H1 (cell line): ENCODE measurements around the gene LMAN1L. TPM values are rescaled to one million over a fixed set of nuclear protein-coding genes. Genes with fewer than 3 reads are reported as not detected.

Experiments used
- CTCF ChIA-PET: fragments of 300-600 bp; sonication (Branson Sonifier 250); formaldehyde crosslinking; loops from one replicate; lab custom pipeline; 2021; ENCODE audit not compliant: partially characterized antibody; lab: Charles Lee
- POLR2A ChIA-PET: fragments of 300-600 bp; sonication (Branson Sonifier 250); formaldehyde crosslinking; loops from one replicate; lab custom pipeline; 2021; ENCODE audit warnings: inconsistent platforms; ENCODE audit not compliant: partially characterized antibody; lab: Charles Lee
- DNase-seq, 2 experiments: peaks; one replicate each; pipeline versions ENCODE4 v3.0.0 to v3.0.0-alpha.2; 2010 to 2022; ENCODE audit warnings: low spot score in 2 of 2, low read depth in 1 of 2, mixed read lengths in 1 of 2
- FAIRE-seq: peaks from 2 replicates; lab custom pipeline; 2011; peaks lifted over from hg19 to GRCh38; lab: Jason Lieb, UNC
- H2AFZ ChIP-seq: 2 replicates; pipeline ENCODE4 v1.8.1; 2012; ENCODE audit warnings: low read length, inconsistent platforms
- H2AK5ac ChIP-seq: 2 replicates; pipeline ENCODE4 v1.6.1; 2013; ENCODE audit warnings: low read depth, low read length
- H2BK120ac ChIP-seq: replicated peaks from 2 replicates; pipeline ENCODE3; 2013; ENCODE audit warnings: low read depth, low read length, inconsistent platforms
- H2BK12ac ChIP-seq: 2 replicates; pipeline ENCODE4 v1.6.1; 2013; ENCODE audit warnings: low read depth, low read length
- H2BK15ac ChIP-seq: 2 replicates; pipeline ENCODE4 v1.6.1; 2013; ENCODE audit warnings: low read length
- H2BK20ac ChIP-seq: 2 replicates; pipeline ENCODE4 v1.6.1; 2013; ENCODE audit warnings: low read length
- H2BK5ac ChIP-seq: 2 replicates; pipeline ENCODE4 v1.6.1; 2013; ENCODE audit warnings: low read depth, low read length
- H3K14ac ChIP-seq: 2 replicates; pipeline ENCODE4 v1.6.1; 2013; ENCODE audit warnings: inconsistent platforms; ENCODE audit not compliant: insufficient read length
- H3K18ac ChIP-seq: 2 replicates; pipeline ENCODE4 v1.6.1; 2013; ENCODE audit warnings: low read length; ENCODE audit errors: extremely low read depth
- H3K23ac ChIP-seq: 2 replicates; pipeline ENCODE4 v1.6.1; 2013; ENCODE audit warnings: inconsistent platforms; ENCODE audit not compliant: insufficient read length
- H3K23me2 ChIP-seq: 2 replicates; pipeline ENCODE4 v1.6.1; 2013; ENCODE audit warnings: low read depth, low read length
- H3K27ac ChIP-seq: 2 replicates; pipeline ENCODE4 v1.6.1; 2011; ENCODE audit warnings: low read depth, low read length, inconsistent platforms
- H3K27me3 ChIP-seq, 4 experiments: replicated peaks in 1 of 4; 1 replicate in 1 of 4; 2 replicates in 3 of 4; pipeline versions ENCODE4 v1.6.1 to v1.8.1; 2011 to 2013; ENCODE audit warnings: low read length in 3 of 4, mild to moderate bottlenecking in 3 of 4, inconsistent platforms in 2 of 4, mixed read lengths in 2 of 4, moderate library complexity in 1 of 4; ENCODE audit not compliant: control insufficient read depth in 3 of 4, insufficient read depth in 3 of 4; ENCODE audit errors: extremely low read depth in 1 of 4
- H3K36me3 ChIP-seq, 4 experiments: 2 replicates each; pipeline versions ENCODE4 v1.6.1 to v1.8.1; 2011 to 2013; ENCODE audit warnings: mild to moderate bottlenecking in 4 of 4, low read length in 3 of 4, moderate library complexity in 2 of 4, control low read depth in 1 of 4, inconsistent platforms in 1 of 4; ENCODE audit not compliant: insufficient read depth in 4 of 4, control insufficient read depth in 2 of 4
- H3K4ac ChIP-seq: replicated peaks from 2 replicates; pipeline ENCODE3; 2013; ENCODE audit warnings: low read length, low read depth, mixed read lengths, inconsistent platforms; ENCODE audit not compliant: insufficient read length
- H3K4me1 ChIP-seq, 4 experiments: replicated peaks in 1 of 4; 1 replicate in 1 of 4; 2 replicates in 3 of 4; pipeline versions ENCODE4 v1.6.1 to v1.8.1; 2011 to 2013; ENCODE audit warnings: low read length in 3 of 4, inconsistent platforms in 2 of 4, mixed read lengths in 1 of 4; ENCODE audit not compliant: insufficient read depth in 4 of 4, control insufficient read depth in 3 of 4
- H3K4me2 ChIP-seq, 2 experiments: 2 replicates each; pipeline versions ENCODE4 v1.6.1 to v1.8.1; 2011 to 2013; ENCODE audit warnings: low read depth in 2 of 2, low read length in 2 of 2, control low read depth in 1 of 2, inconsistent platforms in 1 of 2, mild to moderate bottlenecking in 1 of 2; ENCODE audit not compliant: insufficient read depth in 1 of 2
- H3K4me3 ChIP-seq, 4 experiments: fragments of 200-600, 300-600 bp in 1 of 4; sonication (generic), shearing (Covaris generic), sonication (Bioruptor Twin) in 1 of 4; 2 replicates each; pipeline versions ENCODE4 v1.5.1 to v1.8.1; 2011 to 2016; ENCODE audit warnings: low read length in 4 of 4, low read depth in 3 of 4, control low read depth in 2 of 4, inconsistent platforms in 2 of 4, mild to moderate bottlenecking in 2 of 4, mixed read lengths in 1 of 4, moderate library complexity in 1 of 4; ENCODE audit not compliant: insufficient read depth in 2 of 4; ENCODE audit errors: extremely low read depth in 1 of 4
- H3K56ac ChIP-seq: replicated peaks from 2 replicates; pipeline ENCODE3; 2013; ENCODE audit warnings: low read depth, mild to moderate bottlenecking, mixed read lengths, low read length, inconsistent platforms; ENCODE audit not compliant: insufficient read length
- H3K79me1 ChIP-seq: 2 replicates; pipeline ENCODE4 v1.6.1; 2013; ENCODE audit warnings: low read depth, low read length, control low read depth
- H3K79me2 ChIP-seq, 2 experiments: 2 replicates each; pipeline versions ENCODE4 v1.6.1 to v1.8.1; 2012 to 2013; ENCODE audit warnings: low read length in 2 of 2, mild to moderate bottlenecking in 2 of 2, inconsistent platforms in 1 of 2; ENCODE audit not compliant: insufficient read depth in 2 of 2, control insufficient read depth in 1 of 2
- H3K9ac ChIP-seq, 4 experiments: replicated peaks in 1 of 4; 1 replicate in 1 of 4; 2 replicates in 3 of 4; pipeline versions ENCODE4 v1.6.1 to v1.8.1; 2011 to 2013; ENCODE audit warnings: low read depth in 3 of 4, low read length in 3 of 4, control low read depth in 2 of 4, mild to moderate bottlenecking in 2 of 4, moderate library complexity in 2 of 4, inconsistent platforms in 1 of 4; ENCODE audit errors: extremely low read depth in 1 of 4
- H3K9me3 ChIP-seq, 2 experiments: 2 replicates each; pipeline versions ENCODE4 v1.6.1 to v1.8.1; 2012 to 2013; ENCODE audit warnings: mild to moderate bottlenecking in 2 of 2, moderate library complexity in 2 of 2, control low read depth in 1 of 2, inconsistent platforms in 1 of 2, low read depth in 1 of 2, low read length in 1 of 2, mixed read lengths in 1 of 2; ENCODE audit not compliant: insufficient read depth in 2 of 2
- H4K20me1 ChIP-seq, 2 experiments: replicated peaks in 1 of 2; 2 replicates each; pipeline versions ENCODE3 to v1.8.1; 2011 to 2013; ENCODE audit warnings: inconsistent platforms in 2 of 2, low read length in 2 of 2, mild to moderate bottlenecking in 1 of 2; ENCODE audit not compliant: insufficient read depth in 2 of 2, control insufficient read depth in 1 of 2
- H4K5ac ChIP-seq: 2 replicates; pipeline ENCODE4 v1.6.1; 2013; ENCODE audit warnings: low read length, low read depth, mixed read lengths, inconsistent platforms; ENCODE audit not compliant: insufficient read length
- H4K8ac ChIP-seq: 2 replicates; pipeline ENCODE4 v1.8.0; 2013; ENCODE audit warnings: mild to moderate bottlenecking, moderate library complexity, low read length, inconsistent platforms; ENCODE audit not compliant: insufficient read depth; ENCODE audit errors: extremely low read depth
- H4K91ac ChIP-seq: replicated peaks from 2 replicates; pipeline ENCODE3; 2013; ENCODE audit warnings: low read length, mixed read lengths, inconsistent platforms; ENCODE audit not compliant: insufficient read length
- CHD1 ChIP-seq: IDR thresholded peaks from 2 replicates; pipeline ENCODE4 v1.6.1; 2012; ENCODE audit warnings: low read depth, low read length, improper control_type of control experiment
- HDAC2 ChIP-seq, 2 experiments: fragments of 300-600 bp in 1 of 2; sonication (generic) in 1 of 2; IDR thresholded peaks; 2 replicates each; pipeline ENCODE4 v1.6.1; 2011 to 2012; ENCODE audit warnings: low read depth in 2 of 2, low read length in 2 of 2, mild to moderate bottlenecking in 2 of 2, moderate library complexity in 2 of 2, borderline replicate concordance in 1 of 2, inconsistent platforms in 1 of 2
- HDAC6 ChIP-seq: IDR thresholded peaks from one replicate; pipeline ENCODE4 v1.7.1; 2012; ENCODE audit warnings: low read depth, mild to moderate bottlenecking, inconsistent platforms, low read length, moderate library complexity
- JUN ChIP-seq: IDR thresholded peaks from 2 replicates; pipeline ENCODE4 v1.6.1; 2011; ENCODE audit warnings: low read depth, mild to moderate bottlenecking, improper control_type of control experiment, low read length
- NANOG ChIP-seq: IDR thresholded peaks from 2 replicates; pipeline ENCODE4 v1.6.1; 2011; ENCODE audit warnings: low read length, low read depth, mild to moderate bottlenecking, inconsistent platforms; ENCODE audit not compliant: insufficient read depth, poor library complexity, severe bottlenecking
- PHF8 ChIP-seq: fragments of 200-600 bp; sonication (generic); conservative IDR thresholded peaks from 2 replicates; pipeline ENCODE4 v1.7.1; 2012; ENCODE audit warnings: low read depth, mild to moderate bottlenecking, inconsistent platforms, low read length, moderate library complexity
- TAF7 ChIP-seq: optimal IDR thresholded peaks from 2 replicates; pipeline ENCODE3; 2011; ENCODE audit warnings: low read depth, mild to moderate bottlenecking, inconsistent platforms, low read length, moderate library complexity, borderline replicate concordance
- TBP ChIP-seq: IDR thresholded peaks from 2 replicates; pipeline ENCODE4 v1.6.1; 2011; ENCODE audit warnings: low read depth, low read length, improper control_type of control experiment
- WGBS, 2 experiments: shearing (Covaris generic) in 1 of 2; methylation state at CpG; one replicate each; pipeline versions ENCODE4 v1.1.6 to v1.1.7; 2013 to 2015; ENCODE audit warnings: low lambda C conversion rate in 2 of 2, mixed read lengths in 2 of 2, inconsistent platforms in 1 of 2, low coverage in 1 of 2, missing lambda C conversion rate in 1 of 2; ENCODE audit not compliant: insufficient replicate concordance in 2 of 2, insufficient coverage in 1 of 2, insufficient read length in 1 of 2; ENCODE audit errors: extremely low coverage in 1 of 2, missing lambda C conversion rate in 1 of 2; 5-methylcytosine and 5-hydroxymethylcytosine counted together
- polyA plus RNA-seq, 7 experiments: library from polyadenylated mRNA; depleted of rRNA in 3 of 7; stranded (reverse) in 5 of 7; unstranded in 2 of 7; fragments of >200 nt in 5 of 7; fragments of 200-250 nt in 2 of 7; gene quantifications; 1 replicate in 5 of 7; 2 replicates in 1 of 7; 4 replicates in 1 of 7; pipeline versions ENCODE4 v1.2.1 to v1.2.3, GENCODE V29; 2011 to 2013; ENCODE audit warnings: missing spikeins in 2 of 7, mixed read lengths in 2 of 7
- total RNA-seq: library from RNA; stranded (reverse); fragmentation: NEBNext Ultra II Directional; extraction: Animal tissue kit (Norgen Biotek cat#: 25700); gene quantifications from 2 replicates; pipeline ENCODE4 v1.2.1, GENCODE V29; 2021
- TF ChIP-seq, protein P1 (sequence below): IDR thresholded peaks from 2 replicates; pipeline ENCODE4 v1.6.1; 2011; ENCODE audit warnings: low read depth, mild to moderate bottlenecking, low read length; ENCODE audit not compliant: insufficient read depth
- TF ChIP-seq, protein P2 (sequence below): IDR thresholded peaks from 2 replicates; pipeline ENCODE4 v1.6.1; 2012; ENCODE audit warnings: inconsistent platforms

The LMAN1L gene
- total and polyA plus RNA-seq, 2 of the 8 experiments (the other 6 are each of a cell fraction or from before 2014, with no cell fraction given): not detected

DNA sequence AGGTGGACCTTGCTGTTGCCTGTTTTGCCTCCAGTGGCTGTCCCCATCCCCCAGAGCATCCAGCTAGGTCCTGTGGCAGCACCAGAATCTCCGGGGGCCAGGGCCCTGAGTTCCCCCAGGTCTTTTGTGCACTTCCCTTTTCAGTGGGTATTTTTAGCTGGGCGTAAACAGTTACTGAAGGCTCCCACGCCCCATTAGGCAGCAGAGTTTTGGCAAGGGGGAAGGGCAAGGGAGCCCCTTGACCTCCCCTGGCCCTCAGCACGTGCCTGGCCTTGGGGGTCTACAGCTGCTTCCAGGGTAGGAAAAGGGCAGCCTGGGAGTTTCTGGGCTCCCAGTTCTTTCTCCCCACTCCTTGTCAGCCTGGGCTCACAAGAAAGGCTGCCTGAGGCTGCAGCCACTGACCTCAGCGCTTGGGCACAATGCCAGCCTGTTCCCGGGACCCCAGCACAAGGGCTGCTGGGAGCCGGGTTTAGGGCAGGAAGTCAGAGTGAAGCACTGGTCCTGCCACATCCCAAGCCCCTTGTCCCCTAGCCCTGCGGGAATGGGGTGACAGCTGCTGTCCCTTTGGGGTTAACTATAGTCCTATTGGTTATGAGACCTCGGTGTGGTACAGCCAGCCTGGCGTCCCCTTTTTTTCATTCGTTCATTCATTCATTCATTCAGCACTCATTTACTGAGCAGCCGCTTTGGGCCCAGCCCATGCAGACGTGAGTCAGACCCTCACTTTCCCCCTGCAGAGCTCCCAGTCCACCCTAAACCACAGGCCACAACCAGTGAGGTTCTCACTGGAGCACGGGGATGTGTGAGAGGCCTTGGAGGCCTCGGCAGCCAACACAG lies 22.3 kb upstream of the LMAN1L start:
- no peaks in the 10 kb centered on the region for H3K9me3 ChIP-seq
- ChIA-PET POLR2A (interaction anchor here (0.6 to 4.5 kb wide), 2 partner anchors 9 to 104 kb away, joined by 3 to 20 read pairs; no protein-coding TSS in a partner anchor), CTCF (interaction anchor here (0.8 to 53.7 kb wide), 7 partner anchors 10 to 248 kb away, joined by 3 to 1439 read pairs (median 22); partner anchors contain the start of genes CLK3 and CSK)
- no peak overlapping the region for H3K4ac ChIP-seq
- FAIRE-seq (no peak), DNase-seq (no peak)
- H4K8ac ChIP-seq: peak overlapping the region; percentile 31; the same call in 1 of the 2 replicates
- no peak overlapping the region for H3K27ac ChIP-seq
- no peak overlapping the region for H4K5ac ChIP-seq
- no peak overlapping the region for H3K4me2 ChIP-seq
- peaks cover 28% of the 10 kb centered on the region for H3K79me1 ChIP-seq
- no peak overlapping the region for H3K18ac ChIP-seq
- H3K27me3 ChIP-seq: no peaks in the 10 kb centered on the region
- H3K79me2 ChIP-seq: peaks cover 0 to 7% of the 10 kb centered on the region in 2 experiments; a peak in 1 of 4 replicates
- WGBS, 2 experiments: 89% methylated on average over 15 of the region's 15 CpGs; no CpG with 5 or more reads in 1 of the 2 experiments
- no peak overlapping the region for H2BK5ac ChIP-seq
- no peak overlapping the region for H3K56ac ChIP-seq
- no peak overlapping the region for H2AFZ ChIP-seq
- no peak overlapping the region for H2BK15ac ChIP-seq
- no peak overlapping the region for H2BK12ac ChIP-seq
- H3K36me3 ChIP-seq: no peaks in the 10 kb centered on the region
- no peak overlapping the region for H2AK5ac ChIP-seq
- no peak overlapping the region for H2BK20ac ChIP-seq
- no peak overlapping the region for H2BK120ac ChIP-seq
- H4K20me1 ChIP-seq: peaks cover 38 to 58% of the 10 kb centered on the region in 2 experiments
- H3K23me2 ChIP-seq: no peaks in the 10 kb centered on the region
- H3K14ac ChIP-seq: no peak overlapping the region
- no peak overlapping the region for H3K4me3 ChIP-seq
- no peak overlapping the region for H3K9ac ChIP-seq
- H3K4me1 ChIP-seq: peaks cover 4 to 28% (median 14%) of the 10 kb centered on the region in 4 experiments
- no peak overlapping the region for H3K23ac ChIP-seq
- H4K91ac ChIP-seq: no peak overlapping the region
- TF ChIP-seq JUN (no peak), CHD1 (no peak), PHF8 (no peak), NANOG (no peak), HDAC6 (no peak), TAF7 (no peak), HDAC2 (IDR thresholded peaks at IDR 0.05; ENCODE audit: borderline replicate concordance in 1 of 2, low read depth in 2 of 2, low read length in 2 of 2) (no peak), TBP (no peak)
- TF ChIP-seq, protein P1, sequence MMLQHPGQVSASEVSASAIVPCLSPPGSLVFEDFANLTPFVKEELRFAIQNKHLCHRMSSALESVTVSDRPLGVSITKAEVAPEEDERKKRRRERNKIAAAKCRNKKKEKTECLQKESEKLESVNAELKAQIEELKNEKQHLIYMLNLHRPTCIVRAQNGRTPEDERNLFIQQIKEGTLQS: no peak
- TF ChIP-seq, protein P2, sequence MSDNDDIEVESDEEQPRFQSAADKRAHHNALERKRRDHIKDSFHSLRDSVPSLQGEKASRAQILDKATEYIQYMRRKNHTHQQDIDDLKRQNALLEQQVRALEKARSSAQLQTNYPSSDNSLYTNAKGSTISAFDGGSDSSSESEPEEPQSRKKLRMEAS: no peak
